ENCODE data around the gene GPR108. TPM values are rescaled to one million over a fixed set of nuclear protein-coding genes. Genes with fewer than 3 reads are reported as not detected.
A peak's percentile ranks its signal among the peaks of the same experiment; 100 is the strongest.

GPR108 gene
- total and polyA plus RNA-seq, 2 of the 13 experiments (the other 11 are each of a cell fraction or from before 2014, with no cell fraction given) = 36.4 to 63.0 TPM

DNA sequence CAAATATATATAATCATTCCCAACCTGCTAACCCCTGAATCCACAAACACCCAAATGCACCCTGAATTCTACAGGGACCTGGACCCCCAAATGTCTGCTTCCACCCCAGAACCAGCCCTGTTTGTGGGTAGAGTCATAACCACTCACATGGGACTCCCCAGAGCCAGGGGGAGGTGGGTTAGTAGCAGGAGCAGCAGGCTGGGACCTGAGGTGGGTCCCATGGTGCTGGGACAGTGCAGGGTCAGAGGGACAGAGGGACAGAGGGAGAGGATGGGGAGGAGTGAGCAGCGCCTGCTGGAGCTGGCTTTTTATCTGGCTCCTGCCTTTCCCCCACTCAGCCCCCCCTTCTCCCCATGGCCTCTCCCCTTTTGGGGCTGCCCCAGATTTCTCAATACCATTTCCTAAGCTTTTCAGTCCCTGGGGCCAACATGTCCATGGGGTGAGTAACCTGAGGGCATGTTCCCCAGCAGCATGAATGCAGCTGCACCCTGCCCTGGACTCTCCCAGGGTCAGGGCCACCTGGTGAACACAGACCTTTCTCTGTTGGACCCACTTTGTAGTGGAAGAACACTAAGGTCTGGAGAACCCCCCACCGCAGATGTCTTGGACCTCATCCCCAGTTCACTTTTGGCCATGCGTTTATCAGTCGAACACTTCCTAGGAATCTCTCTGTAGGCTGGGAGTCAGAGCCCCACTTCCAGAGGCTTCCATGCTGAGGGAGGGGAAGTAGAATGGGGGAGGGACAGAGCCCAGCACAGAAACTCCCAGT lies 16.8 kb downstream of the GPR108 start, which contains the start of gene C3 (continued):
- TF ChIP-seq MATR3 (CRISPR knock-in tag; IDR thresholded peaks at IDR 0.05) (no peak), TBX2 (CRISPR knock-in tag; IDR thresholded peaks at IDR 0.05; ENCODE audit: borderline replicate concordance) (peak; percentile 94), SMAD9 (CRISPR knock-in tag; IDR thresholded peaks at IDR 0.05) (no peak), GZF1 (CRISPR knock-in tag; IDR thresholded peaks at IDR 0.05) (no peak), HNF4A (CRISPR knock-in tag; IDR thresholded peaks at IDR 0.05) (peak; percentile 99), HMG20A (CRISPR knock-in tag; IDR thresholded peaks at IDR 0.05; ENCODE audit: borderline replicate concordance) (peak; percentile 86; the same call in 1 of the 2 replicates), ZNF451 (CRISPR knock-in tag; IDR thresholded peaks at IDR 0.05) (peak; percentile 55; the same call in 1 of the 2 replicates), SYNCRIP (IDR thresholded peaks at IDR 0.05; ENCODE audit: insufficient read depth, low read depth, low read length) (no peak), KAT8 (CRISPR knock-in tag; IDR thresholded peaks at IDR 0.05) (peak; percentile 52; the same call in 1 of the 2 replicates), ZNF550 (CRISPR knock-in tag; IDR thresholded peaks at IDR 0.05; ENCODE audit: borderline replicate concordance) (0 out of 2 replicates have a peak, but pooled peaks have one; percentile 73), HNRNPUL1 (IDR thresholded peaks at IDR 0.05; ENCODE audit: low read depth, low read length) (no peak), GATAD1 (CRISPR knock-in tag; IDR thresholded peaks at IDR 0.05) (peak; percentile 70)
- TF ChIP-seq, protein P1, sequence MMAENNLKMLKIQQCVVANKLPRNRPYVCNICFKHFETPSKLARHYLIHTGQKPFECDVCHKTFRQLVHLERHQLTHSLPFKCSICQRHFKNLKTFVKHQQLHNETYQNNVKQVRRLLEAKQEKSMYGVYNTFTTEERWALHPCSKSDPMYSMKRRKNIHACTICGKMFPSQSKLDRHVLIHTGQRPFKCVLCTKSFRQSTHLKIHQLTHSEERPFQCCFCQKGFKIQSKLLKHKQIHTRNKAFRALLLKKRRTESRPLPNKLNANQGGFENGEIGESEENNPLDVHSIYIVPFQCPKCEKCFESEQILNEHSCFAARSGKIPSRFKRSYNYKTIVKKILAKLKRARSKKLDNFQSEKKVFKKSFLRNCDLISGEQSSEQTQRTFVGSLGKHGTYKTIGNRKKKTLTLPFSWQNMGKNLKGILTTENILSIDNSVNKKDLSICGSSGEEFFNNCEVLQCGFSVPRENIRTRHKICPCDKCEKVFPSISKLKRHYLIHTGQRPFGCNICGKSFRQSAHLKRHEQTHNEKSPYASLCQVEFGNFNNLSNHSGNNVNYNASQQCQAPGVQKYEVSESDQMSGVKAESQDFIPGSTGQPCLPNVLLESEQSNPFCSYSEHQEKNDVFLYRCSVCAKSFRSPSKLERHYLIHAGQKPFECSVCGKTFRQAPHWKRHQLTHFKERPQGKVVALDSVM (CRISPR knock-in tag; IDR thresholded peaks at IDR 0.05) = peak; percentile 73
- TF ChIP-seq, protein P2, sequence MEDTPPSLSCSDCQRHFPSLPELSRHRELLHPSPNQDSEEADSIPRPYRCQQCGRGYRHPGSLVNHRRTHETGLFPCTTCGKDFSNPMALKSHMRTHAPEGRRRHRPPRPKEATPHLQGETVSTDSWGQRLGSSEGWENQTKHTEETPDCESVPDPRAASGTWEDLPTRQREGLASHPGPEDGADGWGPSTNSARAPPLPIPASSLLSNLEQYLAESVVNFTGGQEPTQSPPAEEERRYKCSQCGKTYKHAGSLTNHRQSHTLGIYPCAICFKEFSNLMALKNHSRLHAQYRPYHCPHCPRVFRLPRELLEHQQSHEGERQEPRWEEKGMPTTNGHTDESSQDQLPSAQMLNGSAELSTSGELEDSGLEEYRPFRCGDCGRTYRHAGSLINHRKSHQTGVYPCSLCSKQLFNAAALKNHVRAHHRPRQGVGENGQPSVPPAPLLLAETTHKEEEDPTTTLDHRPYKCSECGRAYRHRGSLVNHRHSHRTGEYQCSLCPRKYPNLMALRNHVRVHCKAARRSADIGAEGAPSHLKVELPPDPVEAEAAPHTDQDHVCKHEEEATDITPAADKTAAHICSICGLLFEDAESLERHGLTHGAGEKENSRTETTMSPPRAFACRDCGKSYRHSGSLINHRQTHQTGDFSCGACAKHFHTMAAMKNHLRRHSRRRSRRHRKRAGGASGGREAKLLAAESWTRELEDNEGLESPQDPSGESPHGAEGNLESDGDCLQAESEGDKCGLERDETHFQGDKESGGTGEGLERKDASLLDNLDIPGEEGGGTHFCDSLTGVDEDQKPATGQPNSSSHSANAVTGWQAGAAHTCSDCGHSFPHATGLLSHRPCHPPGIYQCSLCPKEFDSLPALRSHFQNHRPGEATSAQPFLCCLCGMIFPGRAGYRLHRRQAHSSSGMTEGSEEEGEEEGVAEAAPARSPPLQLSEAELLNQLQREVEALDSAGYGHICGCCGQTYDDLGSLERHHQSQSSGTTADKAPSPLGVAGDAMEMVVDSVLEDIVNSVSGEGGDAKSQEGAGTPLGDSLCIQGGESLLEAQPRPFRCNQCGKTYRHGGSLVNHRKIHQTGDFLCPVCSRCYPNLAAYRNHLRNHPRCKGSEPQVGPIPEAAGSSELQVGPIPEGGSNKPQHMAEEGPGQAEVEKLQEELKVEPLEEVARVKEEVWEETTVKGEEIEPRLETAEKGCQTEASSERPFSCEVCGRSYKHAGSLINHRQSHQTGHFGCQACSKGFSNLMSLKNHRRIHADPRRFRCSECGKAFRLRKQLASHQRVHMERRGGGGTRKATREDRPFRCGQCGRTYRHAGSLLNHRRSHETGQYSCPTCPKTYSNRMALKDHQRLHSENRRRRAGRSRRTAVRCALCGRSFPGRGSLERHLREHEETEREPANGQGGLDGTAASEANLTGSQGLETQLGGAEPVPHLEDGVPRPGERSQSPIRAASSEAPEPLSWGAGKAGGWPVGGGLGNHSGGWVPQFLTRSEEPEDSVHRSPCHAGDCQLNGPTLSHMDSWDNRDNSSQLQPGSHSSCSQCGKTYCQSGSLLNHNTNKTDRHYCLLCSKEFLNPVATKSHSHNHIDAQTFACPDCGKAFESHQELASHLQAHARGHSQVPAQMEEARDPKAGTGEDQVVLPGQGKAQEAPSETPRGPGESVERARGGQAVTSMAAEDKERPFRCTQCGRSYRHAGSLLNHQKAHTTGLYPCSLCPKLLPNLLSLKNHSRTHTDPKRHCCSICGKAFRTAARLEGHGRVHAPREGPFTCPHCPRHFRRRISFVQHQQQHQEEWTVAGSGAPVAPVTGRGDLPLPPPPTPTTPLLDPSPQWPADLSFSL (CRISPR knock-in tag; IDR thresholded peaks at IDR 0.05) = peak; percentile 77; the same call in 1 of the 2 replicates
- TF ChIP-seq, protein P3, sequence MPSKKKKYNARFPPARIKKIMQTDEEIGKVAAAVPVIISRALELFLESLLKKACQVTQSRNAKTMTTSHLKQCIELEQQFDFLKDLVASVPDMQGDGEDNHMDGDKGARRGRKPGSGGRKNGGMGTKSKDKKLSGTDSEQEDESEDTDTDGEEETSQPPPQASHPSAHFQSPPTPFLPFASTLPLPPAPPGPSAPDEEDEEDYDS (CRISPR knock-in tag; IDR thresholded peaks at IDR 0.05) = peak; percentile 98
- TF ChIP-seq, protein P4, sequence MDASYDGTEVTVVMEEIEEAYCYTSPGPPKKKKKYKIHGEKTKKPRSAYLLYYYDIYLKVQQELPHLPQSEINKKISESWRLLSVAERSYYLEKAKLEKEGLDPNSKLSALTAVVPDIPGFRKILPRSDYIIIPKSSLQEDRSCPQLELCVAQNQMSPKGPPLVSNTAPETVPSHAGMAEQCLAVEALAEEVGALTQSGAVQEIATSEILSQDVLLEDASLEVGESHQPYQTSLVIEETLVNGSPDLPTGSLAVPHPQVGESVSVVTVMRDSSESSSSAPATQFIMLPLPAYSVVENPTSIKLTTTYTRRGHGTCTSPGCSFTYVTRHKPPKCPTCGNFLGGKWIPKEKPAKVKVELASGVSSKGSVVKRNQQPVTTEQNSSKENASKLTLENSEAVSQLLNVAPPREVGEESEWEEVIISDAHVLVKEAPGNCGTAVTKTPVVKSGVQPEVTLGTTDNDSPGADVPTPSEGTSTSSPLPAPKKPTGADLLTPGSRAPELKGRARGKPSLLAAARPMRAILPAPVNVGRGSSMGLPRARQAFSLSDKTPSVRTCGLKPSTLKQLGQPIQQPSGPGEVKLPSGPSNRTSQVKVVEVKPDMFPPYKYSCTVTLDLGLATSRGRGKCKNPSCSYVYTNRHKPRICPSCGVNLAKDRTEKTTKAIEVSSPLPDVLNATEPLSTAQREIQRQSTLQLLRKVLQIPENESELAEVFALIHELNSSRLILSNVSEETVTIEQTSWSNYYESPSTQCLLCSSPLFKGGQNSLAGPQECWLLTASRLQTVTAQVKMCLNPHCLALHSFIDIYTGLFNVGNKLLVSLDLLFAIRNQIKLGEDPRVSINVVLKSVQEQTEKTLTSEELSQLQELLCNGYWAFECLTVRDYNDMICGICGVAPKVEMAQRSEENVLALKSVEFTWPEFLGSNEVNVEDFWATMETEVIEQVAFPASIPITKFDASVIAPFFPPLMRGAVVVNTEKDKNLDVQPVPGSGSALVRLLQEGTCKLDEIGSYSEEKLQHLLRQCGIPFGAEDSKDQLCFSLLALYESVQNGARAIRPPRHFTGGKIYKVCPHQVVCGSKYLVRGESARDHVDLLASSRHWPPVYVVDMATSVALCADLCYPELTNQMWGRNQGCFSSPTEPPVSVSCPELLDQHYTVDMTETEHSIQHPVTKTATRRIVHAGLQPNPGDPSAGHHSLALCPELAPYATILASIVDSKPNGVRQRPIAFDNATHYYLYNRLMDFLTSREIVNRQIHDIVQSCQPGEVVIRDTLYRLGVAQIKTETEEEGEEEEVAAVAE (CRISPR knock-in tag; IDR thresholded peaks at IDR 0.05; ENCODE audit: borderline replicate concordance) = peak; percentile 85
